GM13976 (cell line): ENCODE data around the gene NLRC3.
"Not testable (repeated sequence)": the region's sequence is repeated elsewhere in the genome, so short reads cannot be mapped to it uniquely, and the experiment has no call there.

Experiments used
- DNase-seq: peaks from one replicate; pipeline ENCODE4 v3.0.0; 2012; ENCODE audit warnings: low spot score
- CTCF ChIP-seq: IDR thresholded peaks from 2 replicates; pipeline ENCODE4 v1.5.1; 2012; ENCODE audit warnings: borderline replicate concordance, mild to moderate bottlenecking; ENCODE audit not compliant: insufficient read depth; ENCODE audit errors: extremely low read depth, missing control alignments, control extremely low read depth
- in situ Hi-C: fragments of 300-500 bp; cut with MboI; formaldehyde crosslinking; loops from one replicate; pipeline ENCODE4 v1.12.0; 2022; ENCODE audit warnings: low sequenced_read_pairs, mixed read lengths, inconsistent platforms; ENCODE audit not compliant: unreplicated experiment

NLRC3 gene

GRCh38 chr16:3532741-3533140, 44.5 kb downstream of the NLRC3 start:
- in situ Hi-C loops = loop anchor here (25.0 kb wide), 2 partner anchors 130 to 355 kb away; partner anchors contain the start of genes CREBBP and DNASE1
- no peak for TF ChIP-seq CTCF
- no peak for DNase-seq

GRCh38 chr16:3530371-3530914, 46.8 kb downstream of the NLRC3 start:
- no peak for DNase-seq
- in situ Hi-C loops = loop anchor here (25.0 kb wide), 2 partner anchors 132 to 357 kb away; partner anchors contain the start of genes CREBBP and DNASE1
- no peak for TF ChIP-seq CTCF

DNA sequence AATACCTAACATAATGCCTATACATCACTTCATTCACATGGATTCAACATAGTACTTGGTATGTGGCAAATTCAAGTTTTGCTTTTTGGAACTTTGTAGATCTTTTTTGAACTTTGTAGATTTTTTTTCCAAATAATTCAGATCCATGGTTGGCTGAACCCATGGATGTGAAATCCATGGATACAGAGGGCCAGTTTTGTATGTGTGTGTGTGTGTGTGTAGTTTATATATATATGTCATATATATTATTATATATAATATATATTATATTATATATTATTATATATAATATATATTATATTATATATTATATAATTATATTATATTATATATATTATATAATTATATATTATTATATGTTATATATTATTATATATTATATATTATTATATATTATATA, 48.0 kb downstream of the NLRC3 start:
- in situ Hi-C loops = loop anchor here (25.0 kb wide), 2 partner anchors 133 to 358 kb away; partner anchors contain the start of genes CREBBP and DNASE1
- TF ChIP-seq CTCF = no peak
- no peak for DNase-seq

- DNase-seq = no peak
- TF ChIP-seq CTCF = no peak
- in situ Hi-C loops = loop anchor here (25.0 kb wide), 2 partner anchors 134 to 359 kb away; partner anchors contain the start of genes CREBBP and DNASE1
Measured at GRCh38 chr16:3528406-3528805, 48.8 kb downstream of the NLRC3 start.

DNA sequence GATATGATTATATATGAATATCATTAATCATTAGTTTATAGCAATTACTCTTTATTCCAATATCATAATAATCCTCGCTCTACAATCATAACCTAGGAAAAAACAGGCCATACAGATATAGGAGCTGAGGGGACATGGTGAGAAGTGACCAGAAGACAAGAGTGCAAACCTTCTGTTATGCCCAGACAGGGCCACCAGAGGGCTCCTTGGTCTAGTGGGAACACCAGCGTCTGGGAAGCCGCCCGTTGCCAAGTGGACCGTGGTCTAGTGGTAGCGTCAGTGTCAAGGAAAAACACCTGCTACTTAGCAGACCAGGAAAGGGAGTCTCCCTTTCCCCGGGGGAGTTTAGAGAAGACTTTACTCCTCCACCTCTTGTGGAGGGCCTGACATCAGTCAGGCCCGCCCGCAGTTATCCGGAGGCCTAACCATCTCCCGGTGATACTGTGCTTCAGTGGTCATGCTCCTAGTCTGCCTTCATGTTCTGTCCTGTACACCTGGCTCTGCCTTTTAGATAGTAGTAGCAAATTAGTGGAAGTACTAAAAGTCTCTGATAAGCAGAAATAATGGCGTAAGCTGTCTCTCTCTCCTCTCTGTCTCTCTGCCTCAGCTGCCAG, 49.9 kb downstream of the NLRC3 start:
- in situ Hi-C loops = loop anchor here (25.0 kb wide), 2 partner anchors 135 to 360 kb away; partner anchors contain the start of genes CREBBP and DNASE1
- peak; percentile 84 for TF ChIP-seq CTCF
- not testable (repeated sequence) for DNase-seq

GRCh38 chr16:3525951-3526350, 51.3 kb downstream of the NLRC3 start:
- no peak for DNase-seq
- TF ChIP-seq CTCF = no peak
- in situ Hi-C loops = loop anchor here (25.0 kb wide), 2 partner anchors 136 to 361 kb away; partner anchors contain the start of genes CREBBP and DNASE1

- TF ChIP-seq CTCF = no peak
- no peak for DNase-seq
- in situ Hi-C loops = no loop called here
Measured at GRCh38 chr16:3523281-3523680, 53.9 kb downstream of the NLRC3 start.
